Panc1 (cell line): ENCODE measurements around the gene JMJD4.

Experiments
- POLR2AphosphoS5 ChIP-seq: IDR thresholded peaks from 2 replicates; pipeline ENCODE4 v1.6.1; 2012; ENCODE audit warnings: mild to moderate bottlenecking, low read depth, low read length, moderate library complexity
- REST ChIP-seq, 2 experiments: IDR thresholded peaks; 2 replicates each; pipeline ENCODE4 v1.6.1; 2011 to 2012; ENCODE audit warnings: low read depth in 2 of 2, control low read depth in 1 of 2, low read length in 1 of 2, mild to moderate bottlenecking in 1 of 2, moderate library complexity in 1 of 2; ENCODE audit not compliant: insufficient read depth in 1 of 2
- SIN3A ChIP-seq: IDR thresholded peaks from 2 replicates; pipeline ENCODE4 v1.6.1; 2012; ENCODE audit warnings: low read depth, mild to moderate bottlenecking, low read length, moderate library complexity, borderline replicate concordance; ENCODE audit not compliant: insufficient read depth
- TCF7L2 ChIP-seq: IDR thresholded peaks from 2 replicates; pipeline ENCODE4 v1.6.1; 2011; ENCODE audit warnings: mild to moderate bottlenecking, low read depth, low read length, inconsistent platforms
- TF ChIP-seq, protein P1 (sequence below): fragments of 450-650 bp; IDR thresholded peaks from 2 replicates; pipeline ENCODE4 v1.5.1; 2017; ENCODE audit warnings: mild to moderate bottlenecking

GRCh38 chr1:227731241-227731677 lies 3.8 kb downstream of the JMJD4 start:
- TF ChIP-seq POLR2AphosphoS5 (no peak), SIN3A (no peak), REST (IDR thresholded peaks at IDR 0.05; ENCODE audit: insufficient read depth in 1 of 2, low read depth in 2 of 2, low read length in 1 of 2) (no peak), TCF7L2 (no peak)
- TF ChIP-seq, protein P1, sequence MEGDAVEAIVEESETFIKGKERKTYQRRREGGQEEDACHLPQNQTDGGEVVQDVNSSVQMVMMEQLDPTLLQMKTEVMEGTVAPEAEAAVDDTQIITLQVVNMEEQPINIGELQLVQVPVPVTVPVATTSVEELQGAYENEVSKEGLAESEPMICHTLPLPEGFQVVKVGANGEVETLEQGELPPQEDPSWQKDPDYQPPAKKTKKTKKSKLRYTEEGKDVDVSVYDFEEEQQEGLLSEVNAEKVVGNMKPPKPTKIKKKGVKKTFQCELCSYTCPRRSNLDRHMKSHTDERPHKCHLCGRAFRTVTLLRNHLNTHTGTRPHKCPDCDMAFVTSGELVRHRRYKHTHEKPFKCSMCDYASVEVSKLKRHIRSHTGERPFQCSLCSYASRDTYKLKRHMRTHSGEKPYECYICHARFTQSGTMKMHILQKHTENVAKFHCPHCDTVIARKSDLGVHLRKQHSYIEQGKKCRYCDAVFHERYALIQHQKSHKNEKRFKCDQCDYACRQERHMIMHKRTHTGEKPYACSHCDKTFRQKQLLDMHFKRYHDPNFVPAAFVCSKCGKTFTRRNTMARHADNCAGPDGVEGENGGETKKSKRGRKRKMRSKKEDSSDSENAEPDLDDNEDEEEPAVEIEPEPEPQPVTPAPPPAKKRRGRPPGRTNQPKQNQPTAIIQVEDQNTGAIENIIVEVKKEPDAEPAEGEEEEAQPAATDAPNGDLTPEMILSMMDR = no peak
